NCI-H748 (cell line): ENCODE results near the gene SEC16A.

ENCODE experiments used
- DNase-seq: peaks from one replicate; lab custom pipeline; 2025; ENCODE audit not compliant: unreplicated experiment; lab: John Stamatoyannopoulos, UW

Gene SEC16A

DNA sequence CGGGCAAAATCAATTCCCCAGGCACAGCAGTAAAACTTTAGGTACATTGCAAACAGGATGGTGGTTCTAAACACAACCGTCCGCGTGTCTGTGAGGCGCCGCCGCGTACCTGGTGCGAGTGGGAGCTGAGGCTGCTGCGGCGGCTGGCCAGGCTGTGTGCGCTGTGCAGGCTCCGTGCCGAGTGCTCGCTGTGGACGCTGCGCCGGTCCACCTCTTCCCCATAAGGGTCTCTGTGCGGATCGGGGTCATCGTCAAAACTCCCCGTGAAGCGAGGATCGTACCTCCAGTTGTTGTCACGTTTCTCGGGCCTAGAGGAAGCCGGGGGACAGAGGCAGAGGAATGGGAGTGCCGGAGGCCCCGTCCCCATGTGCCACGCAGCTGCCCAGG, 16.7 kb downstream of the SEC16A start:
- no peak for DNase-seq

DNA sequence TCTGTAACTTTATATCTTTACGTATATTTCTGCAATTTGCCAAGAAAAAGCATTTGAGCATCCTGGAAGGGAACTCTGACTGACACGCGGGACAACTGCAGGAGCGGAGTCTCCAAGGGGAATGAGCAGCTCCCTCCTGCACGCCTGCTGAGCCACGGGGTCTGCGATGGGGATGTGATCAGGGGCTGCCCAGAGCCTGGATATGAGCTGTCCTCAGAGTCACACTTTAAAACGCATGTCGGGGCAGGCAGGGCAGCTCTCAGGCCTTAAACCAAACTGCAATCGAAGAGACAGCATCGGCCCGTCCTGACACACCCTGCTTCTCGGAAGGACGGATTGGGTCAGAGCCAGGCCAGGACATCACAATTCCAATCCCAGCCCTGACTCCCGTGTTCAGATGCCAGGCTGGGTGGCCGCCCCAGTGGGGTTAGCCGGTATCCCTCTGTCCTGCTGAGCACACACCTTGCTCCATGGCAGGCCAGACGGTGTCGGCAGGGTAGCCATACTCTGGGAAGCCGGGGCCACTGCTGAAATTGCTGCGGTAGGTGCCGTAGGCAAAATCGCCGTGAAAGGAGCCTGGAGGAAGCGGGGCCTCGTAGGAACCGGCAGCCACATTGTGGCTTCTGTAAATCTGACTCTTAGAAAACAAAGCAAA, 17.2 kb downstream of the SEC16A start:
- DNase-seq = no peak

DNA sequence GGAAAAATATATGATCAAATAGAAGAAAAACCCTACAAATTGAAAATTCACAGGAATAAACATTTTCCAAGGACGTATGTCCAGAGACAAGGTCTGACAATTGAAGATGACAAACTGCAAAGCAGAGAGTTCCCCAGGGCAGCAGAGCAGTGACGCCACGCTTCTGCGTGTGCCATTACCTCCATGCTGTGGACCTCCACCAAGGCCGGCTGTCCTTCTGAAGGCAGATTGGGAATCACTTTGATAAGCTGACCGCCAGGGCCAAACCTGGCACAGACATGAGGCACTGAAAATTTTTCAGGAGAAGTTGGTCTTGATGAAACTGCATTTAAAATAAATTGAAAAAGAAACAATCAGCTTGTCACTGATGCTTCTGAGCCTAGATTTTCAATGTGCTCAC, 18.6 kb downstream of the SEC16A start:
- DNase-seq = no peak

DNA sequence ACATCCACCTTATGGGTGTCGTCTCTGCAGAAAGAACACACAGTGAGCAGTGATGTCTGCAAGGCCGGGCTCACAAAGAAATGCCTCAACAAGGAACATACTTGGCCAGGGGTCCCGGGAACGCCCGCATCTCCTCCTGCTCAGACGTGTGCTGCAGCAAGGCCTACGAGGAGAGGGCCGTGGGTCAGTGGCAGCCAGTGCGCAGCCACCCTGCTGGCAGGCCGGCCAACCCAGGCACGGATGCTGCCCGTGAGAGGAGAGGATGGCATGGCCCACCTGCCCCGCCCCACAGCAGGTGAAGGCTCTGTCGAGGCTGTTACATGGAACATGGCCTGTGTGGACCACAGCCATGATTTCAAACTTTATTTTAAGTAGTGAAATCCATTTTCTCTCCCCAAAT, 19.3 kb downstream of the SEC16A start:
- DNase-seq = no peak

DNA sequence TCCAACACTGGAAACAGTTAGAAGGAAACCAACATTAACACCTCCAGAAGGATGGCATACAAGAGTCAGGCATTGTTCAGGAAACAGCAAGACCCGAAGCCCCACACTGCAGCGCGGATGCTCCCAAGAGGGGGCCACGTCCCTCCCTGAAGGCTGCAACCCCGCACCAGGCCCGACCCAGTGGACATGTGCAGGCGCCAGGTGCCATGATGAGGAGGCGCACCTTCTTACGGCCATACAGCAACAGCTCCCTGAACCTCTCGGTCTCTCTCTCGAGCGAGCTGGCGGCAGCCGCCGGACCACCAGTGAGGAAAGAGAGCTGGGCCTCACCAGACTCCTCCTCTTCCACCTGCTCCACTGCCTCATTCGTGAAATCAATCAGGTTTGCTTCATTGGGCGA, 20.2 kb downstream of the SEC16A start:
- DNase-seq = no peak

DNA sequence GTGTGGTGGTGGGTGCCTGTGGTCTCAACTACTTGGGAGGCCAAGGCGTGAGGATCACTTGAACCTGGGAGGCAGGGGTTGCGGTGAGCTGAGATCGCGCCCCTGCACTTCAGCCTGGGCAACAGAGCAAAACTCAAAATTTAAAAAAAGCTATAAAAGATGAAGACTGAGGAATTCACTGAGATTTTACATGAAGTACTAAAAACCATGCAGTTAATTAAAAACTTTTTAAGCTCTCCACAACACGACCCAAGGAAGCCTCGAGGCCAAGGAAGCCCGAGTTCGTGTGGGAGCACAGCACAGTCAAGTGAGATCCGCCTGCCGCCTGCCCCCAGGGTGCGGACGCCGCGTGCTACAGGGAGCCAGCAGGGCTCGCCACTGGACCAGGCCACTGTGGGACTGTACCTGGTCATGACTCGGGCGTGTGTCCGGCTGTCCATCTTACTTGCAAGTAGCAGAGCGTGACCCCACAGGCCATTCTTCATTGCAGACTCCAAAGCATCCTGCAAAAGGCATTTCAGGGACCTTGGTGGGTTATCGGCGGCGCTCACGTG, 22.0 kb downstream of the SEC16A start:
- DNase-seq = no peak

DNA sequence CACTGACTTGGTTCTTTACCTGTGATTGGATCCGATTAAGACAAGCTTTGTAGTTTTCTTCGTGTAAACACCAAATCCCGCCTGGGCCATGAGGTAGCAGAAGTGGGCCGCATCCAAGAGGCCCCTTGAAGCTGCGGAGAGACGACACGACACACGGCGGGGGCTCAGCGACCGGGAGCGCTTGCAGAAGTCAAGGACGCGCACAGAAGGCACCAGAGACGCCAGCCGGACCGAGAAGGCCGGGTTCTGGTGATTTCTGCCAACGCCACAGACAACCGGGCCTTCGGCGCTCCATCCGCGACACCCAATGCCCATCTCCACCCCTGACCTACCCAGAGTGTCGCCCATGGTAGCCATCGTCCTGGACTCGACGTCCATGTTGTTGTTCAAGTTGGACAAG, 23.4 kb downstream of the SEC16A start:
- DNase-seq = no peak

DNA sequence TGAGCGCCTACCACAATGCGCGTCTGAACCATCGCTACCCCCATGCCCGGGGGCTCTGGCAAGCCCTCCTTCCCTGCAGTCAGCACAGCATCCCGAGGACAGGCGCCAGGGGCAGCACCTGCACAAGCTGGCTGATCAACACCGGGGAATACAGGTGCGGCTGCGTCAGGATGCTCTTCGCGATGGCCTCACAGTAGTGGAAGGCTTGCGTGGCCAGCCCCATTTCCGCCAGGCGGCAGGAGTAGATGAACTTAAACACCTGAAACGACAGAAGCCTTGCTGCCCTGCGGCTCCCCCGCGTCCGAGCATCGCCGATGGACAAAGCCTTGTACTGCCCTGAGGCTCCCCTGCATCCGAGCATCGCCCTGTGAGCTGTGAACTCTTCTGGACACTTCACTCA, 25.5 kb downstream of the SEC16A start:
- DNase-seq = no peak

DNA sequence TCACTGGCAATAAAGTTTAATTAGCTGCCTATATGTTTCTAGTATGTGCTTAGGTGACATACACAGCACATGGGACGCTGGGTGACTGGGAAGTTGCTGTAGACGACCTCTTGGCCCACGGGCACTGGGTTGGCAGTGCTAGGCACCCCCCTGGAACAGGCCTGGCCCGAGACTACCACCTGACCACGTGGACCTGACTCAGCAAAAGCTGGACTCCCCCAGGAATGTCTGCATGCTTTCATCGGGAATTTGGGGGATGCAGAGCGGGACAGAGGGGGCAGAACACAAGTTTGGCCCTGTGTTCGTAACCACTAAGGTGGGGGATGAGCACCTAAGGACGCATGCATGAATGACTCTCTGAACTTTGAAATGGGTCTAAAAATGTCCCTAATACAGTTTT, 26.6 kb downstream of the SEC16A start:
- no peak for DNase-seq

DNA sequence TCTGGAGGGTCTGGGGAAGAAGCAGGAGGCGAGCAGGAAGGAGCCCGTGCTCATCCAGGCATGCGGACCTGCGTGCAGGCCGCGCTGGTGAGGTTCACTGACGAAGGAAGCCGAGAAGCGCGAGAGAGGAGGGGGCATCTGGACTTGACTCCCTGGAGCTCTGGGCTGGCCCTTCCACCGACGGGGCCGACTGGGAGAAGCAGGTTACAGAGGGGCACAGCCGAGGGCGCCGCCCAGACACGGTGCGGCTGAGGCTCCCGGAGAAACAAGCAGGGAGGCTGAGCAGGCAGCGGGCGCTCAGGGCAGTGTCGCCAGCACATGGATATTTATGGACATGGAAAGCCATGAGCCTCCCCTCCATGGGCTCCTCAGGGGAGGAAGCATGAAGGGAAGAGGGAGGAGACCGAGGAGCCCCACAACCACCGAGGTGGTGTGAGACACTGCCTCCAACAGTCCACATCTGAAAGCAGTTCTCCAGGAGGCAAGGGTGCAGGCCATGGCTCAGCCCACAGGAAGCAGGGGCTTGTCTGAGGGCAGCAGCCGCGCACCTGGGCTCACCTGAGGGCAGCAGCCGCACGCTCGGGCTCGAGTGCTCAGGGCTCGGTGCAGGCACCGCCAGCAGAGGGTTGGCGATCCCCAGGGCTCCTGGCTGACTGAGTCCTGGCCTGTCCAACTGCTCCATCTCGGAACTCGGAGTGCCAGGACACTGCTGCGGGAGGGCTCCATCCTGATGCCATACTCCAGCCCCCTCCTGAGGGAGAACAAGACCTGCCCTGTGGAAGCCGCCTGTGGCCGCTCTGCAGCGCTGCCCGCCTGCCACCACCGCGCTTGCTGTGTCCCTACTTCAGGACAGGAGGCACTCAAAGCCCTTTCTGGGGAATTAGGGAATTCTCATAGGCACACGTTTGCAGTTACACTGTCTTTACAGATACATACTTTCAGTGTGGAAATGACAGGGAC, 27.5 kb downstream of the SEC16A start:
- no peak for DNase-seq

DNA sequence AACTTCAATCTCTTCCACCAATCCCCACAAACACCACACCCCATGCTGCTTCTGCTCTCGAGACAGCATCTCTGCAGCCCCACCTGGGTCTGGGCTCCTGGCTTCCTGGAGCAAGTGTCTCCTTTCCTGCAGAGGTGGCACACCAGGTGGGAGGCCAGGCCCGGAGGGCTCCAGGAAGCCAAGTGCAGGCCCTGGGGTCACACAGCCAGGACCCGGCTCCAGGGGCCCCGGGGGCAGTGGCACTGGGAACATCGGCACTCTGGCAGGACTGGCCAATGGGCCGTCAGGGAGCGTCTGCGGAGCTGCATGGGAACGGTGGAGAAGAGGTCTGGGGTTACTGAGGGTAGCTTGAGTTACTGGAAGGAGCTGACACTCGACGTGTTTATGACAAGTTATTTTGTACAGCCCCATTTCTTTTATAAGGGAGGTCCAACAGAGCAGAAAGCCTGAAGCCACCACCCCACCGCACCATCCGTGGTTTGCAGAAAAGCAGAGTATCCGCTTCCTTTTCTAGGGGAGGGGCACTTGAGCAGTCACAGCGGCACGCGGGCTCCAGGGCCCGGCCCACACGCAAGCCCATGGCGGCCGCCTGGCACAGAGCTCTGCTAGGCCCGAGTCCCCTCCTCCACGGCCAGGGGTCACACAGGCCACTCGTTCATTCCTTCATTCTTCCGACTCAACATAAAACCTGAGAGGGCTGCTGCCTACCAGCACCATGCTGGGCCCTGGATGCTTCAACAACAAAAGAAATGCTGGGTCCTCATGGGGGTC, 28.6 kb downstream of the SEC16A start:
- no peak for DNase-seq

DNA sequence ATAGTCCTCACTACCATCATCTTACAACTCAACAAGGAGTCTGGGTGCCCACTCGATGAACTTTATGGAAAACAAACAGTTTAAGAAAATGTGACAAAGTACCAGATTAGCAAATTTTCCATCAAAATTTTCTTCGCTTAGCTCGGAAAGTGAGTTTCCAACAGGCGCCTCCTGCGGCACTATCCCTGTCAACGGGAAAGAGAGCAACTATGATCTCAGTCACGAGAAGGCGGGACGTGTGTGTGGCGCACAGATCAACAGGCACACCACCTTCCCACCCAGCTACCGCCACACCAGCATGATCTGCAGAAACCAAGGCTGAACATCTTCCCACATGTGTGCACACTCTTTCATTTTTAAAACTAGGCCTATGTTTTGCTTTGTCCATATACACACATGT, 29.5 kb downstream of the SEC16A start:
- DNase-seq = no peak

DNA sequence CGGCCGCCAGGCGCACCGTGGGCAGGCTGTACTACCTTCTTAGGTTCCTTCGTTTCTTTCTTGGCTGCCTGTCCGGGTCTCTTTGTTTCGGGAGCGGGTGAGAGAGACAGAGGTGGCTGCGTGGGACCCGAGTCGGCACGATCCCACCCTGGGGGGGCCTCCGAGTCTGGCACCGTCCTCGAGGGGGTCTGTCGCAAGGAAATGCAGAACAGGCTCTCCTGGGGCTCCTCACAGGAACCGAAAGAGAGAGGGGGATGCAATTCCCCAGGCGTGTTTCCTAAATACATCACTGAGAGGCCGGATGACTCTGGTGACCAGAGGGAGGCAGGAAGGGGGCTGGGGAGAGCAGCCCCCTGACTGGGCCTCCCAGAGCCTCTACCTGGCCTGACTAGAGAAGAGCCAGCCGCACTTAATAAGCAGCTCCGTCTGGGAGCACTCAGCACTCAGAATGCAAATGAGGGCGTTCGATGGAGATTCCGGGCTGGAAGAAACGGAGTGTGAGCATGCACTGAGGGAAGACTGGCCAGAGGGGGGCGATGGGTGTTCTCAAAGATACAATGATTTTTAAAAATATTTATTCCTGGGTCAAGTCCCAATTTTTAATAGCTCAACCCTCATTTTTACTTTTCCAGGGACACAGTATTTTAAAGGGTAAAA, 31.5 kb downstream of the SEC16A start:
- DNase-seq = no peak

DNA sequence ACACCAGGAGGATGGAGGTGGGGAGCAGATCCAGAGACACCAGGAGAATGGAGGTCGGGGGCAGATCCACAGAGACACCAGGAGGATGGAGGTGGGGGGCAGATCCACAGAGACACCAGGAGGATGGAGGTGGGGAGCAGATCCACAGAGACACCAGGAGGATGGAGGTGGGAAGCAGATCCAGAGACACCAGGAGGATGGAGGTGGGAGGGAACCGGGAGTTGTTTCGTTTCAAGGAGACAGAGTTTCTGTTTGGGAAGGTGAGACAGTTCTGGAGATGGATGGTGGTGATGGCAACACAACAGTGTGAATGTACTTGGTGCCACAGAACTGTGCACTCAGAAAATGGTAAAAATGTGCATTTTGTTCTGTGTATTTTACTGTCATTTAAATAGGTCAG, 34.2 kb downstream of the SEC16A start:
- no peak for DNase-seq

DNA sequence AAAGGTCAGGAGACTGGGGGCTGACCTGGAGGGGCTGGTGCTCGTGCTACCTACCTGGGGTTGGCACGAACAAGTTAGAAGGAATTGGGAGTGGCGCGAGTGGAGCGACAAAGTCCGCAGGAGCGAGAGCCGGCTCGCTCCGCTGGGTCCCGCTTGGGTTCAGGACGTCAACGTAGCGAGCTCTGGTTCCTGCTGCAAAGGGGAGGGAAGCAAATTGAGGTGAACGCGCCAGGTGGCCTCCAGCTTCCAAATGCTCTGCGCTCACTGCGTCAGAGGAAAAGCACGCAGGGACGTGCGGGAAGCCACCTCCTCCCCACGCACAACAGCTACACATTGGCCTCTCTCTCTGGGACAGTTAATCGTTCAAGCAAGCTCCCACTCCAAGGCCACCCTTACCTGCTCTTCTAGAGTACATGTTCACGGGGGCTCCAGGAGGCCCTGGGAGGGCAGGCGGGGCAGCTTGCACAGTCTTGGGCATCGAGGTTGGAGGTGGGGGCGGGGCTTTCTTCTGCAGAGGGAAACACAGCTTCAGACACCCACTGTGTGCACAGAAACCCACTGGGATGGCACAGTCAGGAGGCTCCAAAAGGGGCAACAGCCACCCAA, 35.6 kb downstream of the SEC16A start:
- DNase-seq = no peak

DNA sequence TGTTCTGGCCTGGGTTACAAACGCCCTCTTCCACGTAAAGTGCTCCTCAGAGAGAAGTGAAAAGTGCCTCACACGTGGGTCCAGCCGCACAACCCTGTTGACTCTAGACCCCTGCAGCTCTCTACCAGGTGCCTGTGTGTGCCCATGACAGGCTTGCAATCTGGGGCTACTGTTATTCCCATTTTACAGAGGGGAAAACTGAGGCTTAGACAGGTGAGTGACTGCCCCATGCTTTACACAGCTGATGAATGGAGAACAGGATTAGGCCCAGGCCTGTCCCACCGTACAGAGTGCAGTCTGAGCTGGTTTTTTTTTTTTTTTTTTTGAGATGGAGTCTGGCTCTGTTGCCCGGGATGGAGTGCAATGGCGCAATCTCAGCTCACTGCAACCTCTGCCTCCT, 37.0 kb downstream of the SEC16A start:
- DNase-seq = no peak

DNA sequence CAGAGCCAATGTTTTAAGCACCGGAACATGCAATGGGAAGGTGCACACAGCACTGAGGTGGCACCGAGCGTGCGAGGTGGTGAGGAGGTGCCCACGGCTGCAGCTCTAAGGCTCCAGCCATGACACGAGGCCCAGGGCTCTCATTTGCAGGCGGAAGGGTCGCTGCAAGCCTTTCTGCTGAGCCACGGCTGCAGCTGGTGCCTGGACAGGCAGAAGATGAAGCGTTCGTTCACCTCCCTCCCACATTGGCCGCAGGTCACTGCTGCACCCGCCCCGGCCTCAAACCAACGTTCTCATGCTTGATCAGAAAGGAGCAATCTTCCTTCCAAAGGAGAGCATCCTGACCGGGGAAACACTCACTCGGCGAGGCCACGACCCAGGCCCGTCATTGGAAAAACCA, 38.7 kb downstream of the SEC16A start:
- DNase-seq = no peak

DNA sequence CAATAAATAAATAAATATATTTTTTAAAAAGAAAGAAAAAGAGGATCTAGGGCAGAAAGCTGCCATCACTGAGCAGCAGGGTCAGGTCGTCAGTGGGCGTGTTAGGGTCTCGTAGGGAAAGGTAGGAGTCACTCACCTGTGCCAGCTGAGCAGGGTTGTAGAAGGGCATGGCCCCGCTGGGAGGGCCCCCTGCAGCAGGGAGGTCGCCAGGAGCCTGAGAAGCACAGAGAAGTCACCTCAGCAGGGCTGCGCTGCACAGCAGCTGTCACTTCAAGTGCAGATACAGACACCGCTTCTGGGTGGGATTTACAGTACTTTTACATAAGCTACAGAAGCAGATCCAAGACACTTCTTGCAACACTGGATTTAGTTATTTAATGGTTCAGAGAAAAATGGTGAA, 39.2 kb downstream of the SEC16A start:
- DNase-seq = no peak

DNA sequence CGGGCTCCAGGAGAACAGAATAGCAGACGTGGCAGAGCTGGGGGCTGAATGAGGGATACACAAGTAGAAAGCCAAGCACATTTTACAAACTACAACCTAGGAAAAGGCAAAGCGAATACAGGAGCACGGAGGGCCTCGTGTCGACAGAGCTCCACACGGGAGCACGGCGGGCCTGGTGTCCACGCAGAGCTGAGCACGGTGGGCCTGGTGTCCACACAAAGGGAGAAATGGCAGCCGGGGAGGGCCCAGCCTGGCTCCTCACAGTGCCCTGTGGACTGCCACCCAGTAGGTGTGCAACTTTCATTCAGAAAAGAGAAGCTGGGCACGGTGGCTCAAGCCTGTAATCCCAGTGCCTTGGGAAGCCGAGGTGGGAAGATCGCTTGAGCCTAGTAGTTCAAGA, 39.8 kb downstream of the SEC16A start:
- DNase-seq = no peak

DNA sequence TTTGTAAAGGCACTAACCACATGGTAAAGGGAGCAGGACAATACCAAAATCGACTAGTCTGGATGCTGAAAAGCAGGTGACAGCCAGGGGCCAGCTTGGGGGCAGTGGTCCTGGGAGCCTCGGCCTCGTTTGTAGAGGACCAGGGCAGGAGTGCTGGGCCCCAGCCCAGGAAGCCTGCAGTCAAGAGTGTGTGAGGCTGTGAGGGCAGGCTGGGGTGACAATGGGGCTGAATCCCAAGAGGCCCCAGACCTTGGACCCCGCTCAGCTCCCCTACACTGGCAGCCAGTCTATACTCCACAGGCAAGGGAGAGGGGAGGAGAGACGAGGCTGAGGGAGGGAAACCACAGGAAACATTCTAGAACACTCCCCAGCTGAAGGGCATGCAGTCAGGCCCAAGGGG, 40.6 kb downstream of the SEC16A start:
- no peak for DNase-seq
